GM12891 (cell line): ENCODE results near the gene GPSM1.

Source experiments
- DNase-seq: peaks from one replicate; pipeline ENCODE4 v3.0.0; 2011; ENCODE audit warnings: low spot score; ENCODE audit not compliant: insufficient read length
- FAIRE-seq: peaks from 2 replicates; lab custom pipeline; 2011; peaks lifted over from hg19 to GRCh38; lab: Jason Lieb, UNC
- PAX5 ChIP-seq: IDR thresholded peaks from 2 replicates; pipeline ENCODE4 v1.6.1; 2011; ENCODE audit warnings: low read length, moderate library complexity, mild to moderate bottlenecking; ENCODE audit not compliant: insufficient read depth, severe bottlenecking
- POLR2A ChIP-seq: IDR thresholded peaks from 2 replicates; pipeline ENCODE4 v1.6.1; 2011; ENCODE audit warnings: low read depth, low read length, control low read depth
- POLR2AphosphoS5 ChIP-seq: IDR thresholded peaks from 2 replicates; pipeline ENCODE4 v1.6.1; 2011; ENCODE audit warnings: low read depth, low read length, control low read depth
- POU2F2 ChIP-seq: IDR thresholded peaks from 2 replicates; pipeline ENCODE4 v1.6.1; 2011; ENCODE audit warnings: low read depth, mild to moderate bottlenecking, control low read depth, low read length, moderate library complexity
- SPI1 ChIP-seq: IDR thresholded peaks from 2 replicates; pipeline ENCODE4 v1.6.1; 2011; ENCODE audit warnings: low read depth, low read length, control low read depth
- TAF1 ChIP-seq: IDR thresholded peaks from 2 replicates; pipeline ENCODE4 v1.6.1; 2011; ENCODE audit warnings: low read depth, low read length, control low read depth

GPSM1 gene

DNA sequence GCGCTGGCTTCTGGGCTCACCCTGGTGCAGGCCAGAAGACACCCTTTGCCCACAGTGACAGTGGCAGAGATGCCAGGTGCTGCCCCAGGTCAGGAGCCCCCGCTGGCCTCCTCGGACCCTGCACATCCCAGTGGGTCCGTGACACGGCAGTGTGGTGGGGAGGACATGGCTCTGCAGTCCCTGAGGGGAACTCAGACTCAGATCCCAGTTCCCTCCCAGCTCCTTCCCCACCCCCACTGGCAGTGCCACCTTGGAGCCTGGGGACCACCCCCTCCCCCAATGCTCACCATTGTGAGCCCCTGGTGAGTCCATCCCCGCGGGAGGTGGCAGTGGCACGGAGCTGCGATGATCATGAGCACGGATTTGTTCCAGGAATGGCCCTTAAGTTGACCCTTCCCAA, 22.9 kb upstream of the GPSM1 start:
- FAIRE-seq, result no peak
- TF ChIP-seq POU2F2, result no peak
- TF ChIP-seq PAX5, result no peak
- TF ChIP-seq TAF1, result no peak
- no peak for TF ChIP-seq POLR2AphosphoS5
- DNase-seq, result no peak

DNA sequence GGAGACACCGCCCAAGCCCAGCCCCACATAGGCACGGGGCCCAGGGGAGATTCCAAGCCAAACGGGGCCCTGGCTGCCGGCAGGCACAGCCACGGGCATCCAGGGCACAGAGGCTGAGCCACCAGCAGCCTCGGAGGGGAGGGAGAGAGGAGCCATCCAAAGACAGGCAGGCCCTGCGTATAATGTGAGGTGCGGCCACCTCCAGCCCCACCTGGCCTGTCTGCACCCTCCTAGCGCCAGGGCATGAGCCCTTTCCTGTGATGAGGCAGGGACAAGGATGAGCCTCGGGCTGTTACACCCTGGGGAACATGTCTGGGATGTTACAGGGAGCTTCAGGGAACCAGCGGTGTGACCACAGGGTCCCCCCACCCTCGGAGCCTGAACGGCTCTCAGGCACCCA, 22.4 kb upstream of the GPSM1 start:
- TF ChIP-seq SPI1 (no peak), POLR2AphosphoS5 (no peak), TAF1 (no peak), PAX5 (no peak), POU2F2 (no peak), POLR2A (no peak)
- FAIRE-seq, result no peak
- DNase-seq, result no peak

GRCh38 chr9:136305804-136306203, 21.5 kb upstream of the GPSM1 start:
- DNase-seq (no peak), FAIRE-seq (no peak)
- no peak for TF ChIP-seq TAF1
- TF ChIP-seq POLR2AphosphoS5, result no peak
- TF ChIP-seq PAX5, result no peak

GRCh38 chr9:136306211-136307208, 20.8 kb upstream of the GPSM1 start:
- DNase-seq (no peak), FAIRE-seq (no peak)
- no peak for TF ChIP-seq POLR2A
- TF ChIP-seq TAF1, result no peak
- no peak for TF ChIP-seq SPI1
- TF ChIP-seq PAX5, result no peak
- no peak for TF ChIP-seq POLR2AphosphoS5
- no peak for TF ChIP-seq POU2F2

DNA sequence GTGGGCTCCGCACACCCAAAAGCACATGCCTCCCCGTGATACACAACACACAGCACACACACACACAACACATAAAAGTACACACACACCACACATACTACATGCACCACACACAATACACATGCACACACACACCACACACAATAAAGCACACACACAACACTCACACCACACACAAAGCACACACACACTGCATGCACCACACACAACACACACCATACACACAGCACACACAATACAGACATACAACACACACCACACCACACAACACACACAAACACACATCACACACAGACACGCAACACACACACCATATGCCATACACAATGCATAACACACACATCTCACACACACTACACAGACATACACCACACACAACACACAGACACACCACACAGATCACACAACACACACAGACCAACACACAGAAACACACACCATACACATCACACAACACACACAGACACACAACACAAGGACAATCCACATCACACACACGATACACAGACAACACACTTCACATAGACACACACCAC, 20.1 kb upstream of the GPSM1 start:
- no peak for FAIRE-seq
- no peak for DNase-seq
- TF ChIP-seq POU2F2 (no peak), PAX5 (no peak), TAF1 (no peak), SPI1 (no peak), POLR2A (no peak), POLR2AphosphoS5 (no peak)

- FAIRE-seq (no peak), DNase-seq (no peak)
- TF ChIP-seq POLR2AphosphoS5 (no peak), SPI1 (no peak), POLR2A (no peak), PAX5 (no peak), TAF1 (no peak), POU2F2 (no peak)
Observed at GRCh38 chr9:136308006-136308701, 19.2 kb upstream of the GPSM1 start.

DNA sequence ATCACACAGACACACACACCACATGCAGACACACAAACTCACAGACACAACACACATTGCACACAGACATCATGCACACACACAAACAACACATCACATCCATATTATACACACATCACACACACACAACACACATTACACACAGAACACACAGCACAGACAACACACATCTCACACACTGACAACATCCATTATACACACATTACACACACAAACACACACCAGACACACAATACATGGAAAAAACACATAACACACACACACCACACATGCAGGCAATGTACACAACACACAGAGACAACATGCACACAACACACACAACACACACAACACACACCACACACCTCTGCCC, 18.7 kb upstream of the GPSM1 start:
- DNase-seq, result no peak
- FAIRE-seq, result no peak
- no peak for TF ChIP-seq POLR2AphosphoS5

DNA sequence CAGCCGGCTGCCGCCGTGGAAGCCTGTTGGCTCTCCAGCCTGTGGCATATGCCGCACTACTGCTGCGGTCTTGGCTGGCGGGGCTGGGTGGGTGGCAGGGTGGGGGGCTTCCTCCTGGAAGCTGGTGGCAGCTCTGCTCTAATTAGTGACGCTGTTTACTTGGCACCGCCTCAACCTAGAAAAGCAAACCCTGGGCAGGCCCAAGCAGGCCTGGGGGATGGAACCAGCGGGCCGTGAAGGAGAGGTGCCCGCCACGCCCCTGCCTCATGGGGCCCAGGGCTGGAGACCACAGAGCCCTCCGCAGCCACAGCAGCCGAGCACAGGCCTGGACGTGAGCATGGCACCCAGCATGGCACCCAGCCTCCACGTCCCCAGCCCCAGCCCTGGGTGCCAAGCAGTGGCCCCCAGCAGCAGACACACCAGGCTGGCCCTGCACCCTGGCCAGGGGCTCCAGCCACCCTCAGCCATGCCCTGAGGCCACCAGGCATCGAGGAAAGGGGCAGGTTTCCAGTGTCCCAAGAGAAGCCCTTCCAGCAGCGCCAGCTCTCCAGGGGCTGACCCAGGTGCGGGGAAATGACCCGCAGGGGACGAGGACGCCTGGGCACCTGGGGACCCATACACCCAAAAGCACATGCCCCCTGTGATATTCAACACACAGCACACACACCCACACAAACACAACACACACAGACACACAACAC, 18.1 kb upstream of the GPSM1 start:
- DNase-seq, result no peak
- FAIRE-seq, result no peak
- TF ChIP-seq POU2F2 (no peak), POLR2AphosphoS5 (no peak), PAX5 (peak; percentile 23), POLR2A (no peak), SPI1 (no peak)

GRCh38 chr9:136309806-136310220, 17.5 kb upstream of the GPSM1 start:
- TF ChIP-seq TAF1 (no peak), PAX5 (no peak), SPI1 (no peak), POLR2A (no peak), POU2F2 (no peak), POLR2AphosphoS5 (no peak)

More at GRCh38 chr9:136309806-136310220, 17.5 kb upstream of the GPSM1 start:
- FAIRE-seq (no peak), DNase-seq (no peak)
